GM11168 (cell line): Measurements from ENCODE around the gene TTC7B.

Experiments used
- in situ Hi-C: fragments of 300-500 bp; cut with MboI; formaldehyde crosslinking; loops from one replicate; pipeline ENCODE4 v1.12.0; 2022; ENCODE audit warnings: low sequenced_read_pairs; ENCODE audit not compliant: unreplicated experiment

Gene TTC7B

DNA sequence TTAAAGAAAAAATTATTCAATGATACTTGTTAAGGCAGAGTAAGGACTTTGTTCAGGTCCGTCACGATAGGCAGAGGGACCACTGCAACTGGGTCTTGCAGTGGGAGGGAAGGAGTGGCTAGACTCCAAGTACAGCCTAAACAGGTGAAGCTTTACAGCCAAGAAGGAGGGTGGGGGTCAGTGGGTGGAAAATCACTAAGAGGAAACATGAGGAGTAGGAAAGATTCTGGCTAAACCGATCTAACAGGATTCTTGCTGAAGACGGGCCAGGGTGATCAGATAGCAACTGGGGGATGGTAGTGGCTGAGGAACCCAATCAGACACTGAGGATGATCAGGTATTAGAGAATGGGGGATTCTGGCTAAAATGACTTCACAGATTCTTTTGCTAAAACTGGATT lies 100.2 kb downstream of the TTC7B start:
- in situ Hi-C loops: no loop called here

DNA sequence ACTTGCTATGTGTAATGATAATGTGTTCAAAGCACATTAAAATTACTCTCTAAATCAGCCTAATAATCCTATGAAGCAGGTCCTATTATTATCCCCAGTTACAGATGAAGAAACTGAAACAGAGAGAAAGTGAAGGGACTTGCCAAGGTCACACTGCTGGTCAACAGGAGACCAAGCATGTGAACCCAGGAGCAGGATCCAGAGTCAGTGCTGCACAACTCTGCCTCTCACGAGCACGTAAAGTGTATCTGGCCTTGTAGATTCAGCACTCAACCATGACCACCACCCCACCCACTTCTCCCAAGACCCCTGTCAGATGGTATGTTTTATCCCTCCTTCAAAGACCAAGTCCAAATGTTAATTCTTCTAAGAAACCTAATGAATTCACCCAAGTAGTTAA lies 100.7 kb downstream of the TTC7B start:
- in situ Hi-C loops: no loop called here

DNA sequence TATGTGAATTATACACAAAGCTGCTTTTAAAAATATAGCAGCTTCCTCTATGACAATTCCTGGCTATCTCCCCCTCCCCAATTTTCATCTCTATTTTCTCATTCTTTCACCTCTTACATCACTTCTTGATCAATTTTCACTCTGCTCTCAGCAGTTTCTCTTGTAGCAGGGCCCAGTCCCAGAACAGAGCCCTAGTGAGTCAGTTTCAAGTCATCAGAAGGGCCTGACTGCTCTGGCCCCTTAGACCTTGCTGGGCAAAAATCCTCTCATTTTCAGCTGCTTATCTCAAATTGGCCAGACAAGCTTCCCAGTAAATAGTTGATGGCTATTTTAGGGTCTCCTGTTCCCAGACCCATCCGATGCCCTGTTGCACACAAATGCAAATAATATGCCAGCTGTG lies 101.4 kb downstream of the TTC7B start:
- in situ Hi-C loops: no loop called here

DNA sequence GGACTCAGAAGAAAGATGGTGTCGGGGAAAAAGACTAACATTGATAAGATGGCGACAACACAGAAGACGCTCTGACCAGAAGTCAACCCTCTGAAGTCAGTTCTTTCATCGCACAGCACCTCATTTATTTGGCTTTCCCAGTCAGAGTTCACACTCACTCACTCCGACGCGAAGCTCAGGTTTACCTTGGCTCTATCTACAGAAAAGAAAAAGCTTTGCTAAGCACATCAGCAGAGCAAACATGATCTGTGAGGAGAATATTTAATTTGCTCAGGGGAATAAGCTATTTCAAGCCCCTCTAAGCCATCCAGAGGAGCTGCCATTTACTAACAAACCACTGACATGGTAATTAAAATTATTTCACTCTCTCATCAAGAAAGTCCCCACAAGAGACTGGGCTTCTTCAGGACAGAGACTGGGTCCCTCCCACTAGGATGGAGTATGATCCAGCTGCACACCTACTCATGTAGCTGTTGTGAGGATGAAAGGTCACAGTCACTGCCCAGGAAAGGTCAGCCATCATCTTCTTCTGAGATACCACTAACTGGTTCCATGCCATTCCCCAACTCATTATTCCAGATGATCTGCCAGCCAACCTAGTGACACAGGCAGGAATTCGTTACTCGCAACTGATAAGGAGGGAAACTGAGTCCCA lies 111.4 kb downstream of the TTC7B start:
- in situ Hi-C loops: no loop called here

GRCh38 chr14:90703841-90704737 lies 112.1 kb downstream of the TTC7B start:
- in situ Hi-C loops: no loop called here

DNA sequence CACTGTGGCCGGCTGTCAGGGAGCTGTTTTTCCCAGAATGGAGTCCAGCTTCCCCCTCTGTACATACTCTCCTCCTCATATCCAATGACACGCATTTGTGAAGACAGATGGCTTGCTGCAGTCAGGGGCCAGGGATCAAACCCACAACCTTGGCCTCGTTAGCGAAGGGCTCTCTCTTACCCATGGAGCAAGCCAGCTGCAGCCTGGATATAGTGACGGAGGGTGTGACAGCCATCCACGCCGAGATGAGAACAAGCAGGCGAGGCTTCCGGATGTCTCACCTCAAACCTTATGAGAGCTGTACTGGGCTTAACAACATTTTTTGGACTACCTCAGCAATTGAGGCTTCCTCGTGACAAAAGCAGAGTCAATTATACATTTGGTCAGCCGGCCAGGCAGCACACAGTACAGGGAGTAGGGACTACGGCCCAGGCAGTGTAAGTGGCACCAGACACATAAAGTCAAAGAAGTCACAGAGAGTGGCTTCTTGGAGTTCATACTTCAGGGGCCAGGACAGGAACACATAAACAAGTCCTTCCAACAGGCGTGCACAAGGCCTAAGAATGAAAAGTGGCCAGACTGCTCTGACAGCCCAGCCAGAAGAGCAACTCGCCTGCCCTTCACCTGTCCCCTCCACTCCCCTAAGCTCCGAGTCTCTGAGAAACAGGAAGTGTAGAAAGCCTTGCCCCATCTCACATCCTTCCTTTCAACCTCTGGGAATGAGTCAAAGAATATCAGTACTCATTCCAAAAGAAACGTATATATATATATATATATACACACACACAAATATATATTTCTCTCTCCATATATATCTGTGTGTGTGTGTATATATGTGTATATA lies 115.1 kb downstream of the TTC7B start:
- in situ Hi-C loops: no loop called here

- in situ Hi-C loops: loop anchor here (25.0 kb wide), 1 partner anchor 287 kb away; no protein-coding TSS in a partner anchor
These were observed 117.2 kb downstream of the TTC7B start for GRCh38 chr14:90699016-90699415.

GRCh38 chr14:90698379-90698869 lies 117.8 kb downstream of the TTC7B start:
- in situ Hi-C loops: loop anchor here (25.0 kb wide), 1 partner anchor 286 kb away; no protein-coding TSS in a partner anchor

DNA sequence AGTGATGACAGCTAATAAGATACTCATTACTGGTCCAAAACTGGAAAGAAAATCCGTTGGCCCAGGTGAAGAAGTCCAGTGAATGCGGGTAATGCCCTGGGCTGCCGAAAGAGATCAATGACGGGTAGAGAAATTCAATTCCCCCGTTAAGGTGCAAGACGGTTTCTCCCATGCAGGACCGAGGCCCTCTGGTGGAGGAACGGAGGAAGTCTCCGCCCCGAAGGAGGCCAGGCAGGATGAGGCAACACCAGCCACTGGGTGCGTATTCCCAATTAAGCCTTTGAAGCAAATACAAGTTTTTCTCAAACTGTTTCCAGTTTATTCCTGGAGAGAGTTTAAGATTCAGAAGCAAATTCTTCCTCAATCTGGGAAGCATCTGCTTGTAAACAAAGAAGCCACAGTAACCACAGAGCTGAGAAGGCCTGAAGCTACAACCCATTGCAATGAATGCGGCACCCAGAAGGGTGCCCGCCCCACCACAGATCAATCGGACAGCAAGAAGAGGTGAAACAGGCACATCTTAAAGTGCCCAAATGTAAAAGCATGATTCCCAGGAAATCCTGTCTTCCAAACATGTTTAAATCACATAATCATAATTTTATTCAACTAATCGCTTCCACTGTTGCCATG lies 118.5 kb downstream of the TTC7B start:
- in situ Hi-C loops: loop anchor here (25.0 kb wide), 1 partner anchor 285 kb away; no protein-coding TSS in a partner anchor

- in situ Hi-C loops: loop anchor here (25.0 kb wide), 1 partner anchor 285 kb away; no protein-coding TSS in a partner anchor
These were observed 119.1 kb downstream of the TTC7B start for GRCh38 chr14:90697132-90697531.

DNA sequence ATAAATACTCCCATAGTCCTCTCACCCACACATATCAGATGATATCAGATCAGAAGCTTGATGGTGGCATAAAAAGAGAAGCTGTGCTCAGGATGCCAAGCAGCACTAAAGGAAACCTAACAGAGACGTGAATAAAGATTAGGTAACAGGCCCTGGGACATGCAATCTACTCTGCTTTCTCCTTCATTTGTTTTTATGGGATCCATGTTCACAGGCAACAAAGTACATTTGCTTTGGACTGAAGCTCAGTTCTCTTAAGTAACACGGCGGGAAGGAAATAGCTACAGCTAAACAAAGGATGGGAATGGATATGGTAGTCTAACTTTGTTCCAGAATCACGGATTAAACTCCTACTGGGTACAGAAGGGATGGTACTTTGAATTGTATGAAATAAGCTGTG lies 119.5 kb downstream of the TTC7B start:
- in situ Hi-C loops: loop anchor here (25.0 kb wide), 1 partner anchor 284 kb away; no protein-coding TSS in a partner anchor

GRCh38 chr14:90695997-90696660 lies 120.1 kb downstream of the TTC7B start:
- in situ Hi-C loops: loop anchor here (25.0 kb wide), 1 partner anchor 284 kb away; no protein-coding TSS in a partner anchor

GRCh38 chr14:90693413-90693812 lies 122.8 kb downstream of the TTC7B start:
- in situ Hi-C loops: loop anchor here (25.0 kb wide), 1 partner anchor 281 kb away; no protein-coding TSS in a partner anchor

GRCh38 chr14:90692826-90693225 lies 123.4 kb downstream of the TTC7B start:
- in situ Hi-C loops: loop anchor here (25.0 kb wide), 1 partner anchor 281 kb away; no protein-coding TSS in a partner anchor

DNA sequence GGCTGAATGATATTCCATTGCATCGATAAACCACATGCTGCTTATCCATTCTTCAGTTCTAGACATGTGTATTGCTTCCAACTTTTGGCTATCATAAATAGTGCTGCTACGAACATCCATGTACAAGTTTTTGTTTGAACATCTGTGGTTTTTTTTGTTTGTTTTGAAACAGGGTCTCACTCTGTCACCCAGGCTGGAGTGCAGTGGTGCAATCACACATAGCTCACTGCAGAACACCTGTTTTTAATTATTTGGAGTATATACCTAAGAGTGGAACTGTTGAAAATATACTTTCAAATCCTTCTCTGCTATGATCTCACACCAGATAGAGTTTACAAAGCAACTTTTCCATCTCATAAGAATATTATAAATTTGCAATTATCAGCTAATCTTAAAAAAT lies 124.2 kb downstream of the TTC7B start:
- in situ Hi-C loops: loop anchor here (25.0 kb wide), 1 partner anchor 280 kb away; no protein-coding TSS in a partner anchor

GRCh38 chr14:90691627-90692026 lies 124.6 kb downstream of the TTC7B start:
- in situ Hi-C loops: loop anchor here (25.0 kb wide), 1 partner anchor 279 kb away; no protein-coding TSS in a partner anchor

DNA sequence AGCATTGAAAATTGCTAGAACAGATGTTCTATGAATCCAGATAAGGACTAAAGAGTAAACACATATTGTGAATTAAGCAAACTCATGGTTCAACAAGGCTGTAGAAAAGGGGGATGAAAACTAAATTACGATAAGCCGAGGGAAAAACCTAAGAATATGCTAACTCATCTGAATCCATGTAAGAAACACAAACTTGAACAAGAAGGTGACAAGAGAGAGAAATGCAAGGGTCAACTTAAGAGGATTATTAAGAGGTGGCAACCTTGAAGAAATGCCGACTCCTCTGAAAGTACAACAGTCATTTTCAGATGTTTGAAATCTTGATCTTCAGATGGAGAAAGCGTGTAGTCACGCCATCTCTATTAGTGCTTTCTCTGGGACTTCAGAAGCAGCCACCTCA lies 128.6 kb downstream of the TTC7B start:
- in situ Hi-C loops: loop anchor here (25.0 kb wide), 1 partner anchor 275 kb away; no protein-coding TSS in a partner anchor

- in situ Hi-C loops: loop anchor here (25.0 kb wide), 1 partner anchor 270 kb away; no protein-coding TSS in a partner anchor
These were observed 133.6 kb downstream of the TTC7B start for GRCh38 chr14:90682615-90683014.

GRCh38 chr14:90681929-90682328 lies 134.3 kb downstream of the TTC7B start:
- in situ Hi-C loops: loop anchor here (25.0 kb wide), 1 partner anchor 270 kb away; no protein-coding TSS in a partner anchor
